ENCODE data around the gene WNK2.
"Not testable (repeated sequence)": the region's sequence is repeated elsewhere in the genome, so short reads cannot be mapped to it uniquely, and the experiment has no call there.

WNK2 gene

DNA sequence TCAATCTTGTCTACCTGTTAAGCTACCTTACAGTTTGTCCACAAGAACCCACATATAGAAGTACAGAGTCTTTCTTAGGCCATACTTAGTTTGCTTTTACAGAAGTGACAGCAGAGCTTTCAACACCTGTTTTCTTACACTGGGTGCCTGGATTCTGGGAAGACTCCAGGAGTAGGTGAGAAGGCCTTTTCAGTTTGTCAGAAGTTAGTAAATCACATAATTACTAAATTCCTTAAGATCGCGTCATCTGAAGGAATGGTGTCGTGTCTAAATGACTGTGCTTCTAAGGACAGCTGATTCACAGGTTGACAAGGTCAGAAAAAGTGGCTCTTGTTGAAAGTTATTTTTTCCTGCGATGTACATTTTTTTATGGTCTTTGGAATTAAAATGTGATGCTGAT lies 170.5 kb downstream of the WNK2 start:
- Histone ChIP-seq H3K4me3 (ENCODE audit: low read length) (no peak overlapping the region), H3K9ac (ENCODE audit: low read length) (no peak overlapping the region), H3K27me3 (ENCODE audit: low read depth, low read length) (no peaks in the 10 kb centered on the region), H3K9me3 (ENCODE audit: insufficient read depth, low read length) (no peaks in the 10 kb centered on the region), H3K4me1 (ENCODE audit: low read length) (no peaks in the 10 kb centered on the region), H3K4me2 (ENCODE audit: low read length) (no peak overlapping the region), H3K27ac (ENCODE audit: low read length) (no peak overlapping the region), H3K79me2 (ENCODE audit: low read length) (no peaks in the 10 kb centered on the region), H3K36me3 (replicated peaks; ENCODE audit: low read depth, low read length) (no peaks in the 10 kb centered on the region), H4K20me1 (ENCODE audit: insufficient read depth, low read length) (no peaks in the 10 kb centered on the region), H2AFZ (ENCODE audit: low read depth, low read length) (no peak overlapping the region)
- no peak for TF ChIP-seq EZH2phosphoT487 (IDR thresholded peaks at IDR 0.05; ENCODE audit: low read depth)
- TF ChIP-seq, protein P1, sequence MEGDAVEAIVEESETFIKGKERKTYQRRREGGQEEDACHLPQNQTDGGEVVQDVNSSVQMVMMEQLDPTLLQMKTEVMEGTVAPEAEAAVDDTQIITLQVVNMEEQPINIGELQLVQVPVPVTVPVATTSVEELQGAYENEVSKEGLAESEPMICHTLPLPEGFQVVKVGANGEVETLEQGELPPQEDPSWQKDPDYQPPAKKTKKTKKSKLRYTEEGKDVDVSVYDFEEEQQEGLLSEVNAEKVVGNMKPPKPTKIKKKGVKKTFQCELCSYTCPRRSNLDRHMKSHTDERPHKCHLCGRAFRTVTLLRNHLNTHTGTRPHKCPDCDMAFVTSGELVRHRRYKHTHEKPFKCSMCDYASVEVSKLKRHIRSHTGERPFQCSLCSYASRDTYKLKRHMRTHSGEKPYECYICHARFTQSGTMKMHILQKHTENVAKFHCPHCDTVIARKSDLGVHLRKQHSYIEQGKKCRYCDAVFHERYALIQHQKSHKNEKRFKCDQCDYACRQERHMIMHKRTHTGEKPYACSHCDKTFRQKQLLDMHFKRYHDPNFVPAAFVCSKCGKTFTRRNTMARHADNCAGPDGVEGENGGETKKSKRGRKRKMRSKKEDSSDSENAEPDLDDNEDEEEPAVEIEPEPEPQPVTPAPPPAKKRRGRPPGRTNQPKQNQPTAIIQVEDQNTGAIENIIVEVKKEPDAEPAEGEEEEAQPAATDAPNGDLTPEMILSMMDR (IDR thresholded peaks at IDR 0.05; ENCODE audit: low read depth, low read length) = no peak

DNA sequence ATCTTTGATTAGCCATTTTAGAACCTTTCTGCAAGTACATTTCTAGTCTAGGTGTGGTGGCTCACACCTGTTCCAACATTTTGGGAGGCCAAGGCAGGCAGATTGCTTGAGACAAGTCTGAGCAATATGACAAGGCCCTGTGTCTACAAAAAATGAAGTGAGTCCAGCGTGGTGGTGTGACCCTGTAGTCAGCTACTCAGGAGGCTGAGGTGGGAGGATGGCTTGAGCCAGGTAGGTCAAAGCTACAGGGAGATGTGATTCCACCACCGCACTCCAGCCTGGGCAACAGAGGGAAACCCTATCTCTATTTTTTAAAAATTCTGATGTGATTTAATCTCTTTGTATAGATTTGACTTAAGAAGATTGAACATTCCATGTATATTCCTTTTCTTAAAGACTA lies 171.9 kb downstream of the WNK2 start:
- Histone ChIP-seq H3K9me3 (ENCODE audit: insufficient read depth, low read length) (no peaks in the 10 kb centered on the region), H3K27ac (ENCODE audit: low read length) (no peak overlapping the region), H2AFZ (ENCODE audit: low read depth, low read length) (no peak overlapping the region), H3K27me3 (ENCODE audit: low read depth, low read length) (no peaks in the 10 kb centered on the region), H3K4me1 (ENCODE audit: low read length) (no peaks in the 10 kb centered on the region), H3K9ac (ENCODE audit: low read length) (no peak overlapping the region), H3K79me2 (ENCODE audit: low read length) (no peaks in the 10 kb centered on the region), H3K4me3 (ENCODE audit: low read length) (no peak overlapping the region), H3K36me3 (replicated peaks; ENCODE audit: low read depth, low read length) (no peaks in the 10 kb centered on the region), H4K20me1 (ENCODE audit: insufficient read depth, low read length) (no peaks in the 10 kb centered on the region), H3K4me2 (ENCODE audit: low read length) (no peak overlapping the region)
- TF ChIP-seq, protein P1 (IDR thresholded peaks at IDR 0.05; ENCODE audit: low read depth, low read length) = no peak
- TF ChIP-seq EZH2phosphoT487 (IDR thresholded peaks at IDR 0.05; ENCODE audit: low read depth) = no peak

DNA sequence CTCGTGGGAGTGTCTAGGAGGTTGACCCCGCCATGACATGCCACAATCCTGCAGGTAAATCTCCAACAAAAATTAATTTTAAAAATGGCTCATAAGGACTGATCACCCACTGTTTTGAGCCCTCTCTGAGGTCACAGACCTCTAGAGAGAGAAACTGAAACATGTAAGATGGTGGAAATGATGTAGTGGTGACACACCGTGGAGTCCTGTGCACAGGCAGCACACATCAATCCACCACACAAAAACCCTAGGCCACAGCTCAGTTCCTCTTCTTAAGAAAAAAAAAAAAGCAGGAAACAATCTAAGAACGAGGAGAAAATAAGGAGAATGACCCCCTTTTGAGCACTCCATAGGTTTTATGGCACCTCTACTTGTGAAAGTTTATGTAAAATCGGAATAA lies 173.7 kb downstream of the WNK2 start:
- no peak for TF ChIP-seq EZH2phosphoT487 (IDR thresholded peaks at IDR 0.05; ENCODE audit: low read depth)
- TF ChIP-seq, protein P1 (IDR thresholded peaks at IDR 0.05; ENCODE audit: low read depth, low read length) = no peak
- Histone ChIP-seq H3K4me3 (ENCODE audit: low read length) (no peak overlapping the region), H3K79me2 (ENCODE audit: low read length) (no peaks in the 10 kb centered on the region), H3K27ac (ENCODE audit: low read length) (no peak overlapping the region), H3K9me3 (ENCODE audit: insufficient read depth, low read length) (peaks cover 7% of the 10 kb centered on the region; the same call in 1 of the 2 replicates), H3K4me2 (ENCODE audit: low read length) (no peak overlapping the region), H3K4me1 (ENCODE audit: low read length) (no peaks in the 10 kb centered on the region), H3K9ac (ENCODE audit: low read length) (no peak overlapping the region), H3K36me3 (replicated peaks; ENCODE audit: low read depth, low read length) (no peaks in the 10 kb centered on the region), H3K27me3 (ENCODE audit: low read depth, low read length) (no peaks in the 10 kb centered on the region), H2AFZ (ENCODE audit: low read depth, low read length) (no peak overlapping the region), H4K20me1 (ENCODE audit: insufficient read depth, low read length) (no peaks in the 10 kb centered on the region)

DNA sequence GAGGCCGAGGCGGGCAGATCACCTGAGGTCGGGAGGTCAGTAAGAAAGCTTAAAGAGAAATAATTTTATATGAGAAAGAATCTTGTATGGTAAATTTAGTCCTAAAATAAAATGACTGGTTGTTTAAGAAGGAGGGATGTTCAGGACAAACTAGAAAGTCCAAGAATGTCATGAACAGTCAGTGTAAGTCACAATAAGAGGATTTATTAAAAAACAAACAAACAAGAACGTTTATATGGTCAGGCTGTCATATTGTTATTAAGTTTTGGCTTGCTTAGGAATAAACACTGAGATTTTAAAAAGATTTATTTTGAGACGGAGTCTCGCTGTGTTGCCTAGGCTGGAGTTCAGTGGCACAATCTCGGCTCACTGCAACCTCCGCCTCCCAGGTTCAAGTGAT lies 176.0 kb downstream of the WNK2 start:
- H3K9ac ChIP-seq (ENCODE audit: low read length); H3K4me3 ChIP-seq (ENCODE audit: low read length); H3K4me2 ChIP-seq (ENCODE audit: low read length); H2AFZ ChIP-seq (ENCODE audit: low read depth, low read length); H3K79me2 ChIP-seq (ENCODE audit: low read length); H3K4me1 ChIP-seq (ENCODE audit: low read length); H3K9me3 ChIP-seq (ENCODE audit: insufficient read depth, low read length); H3K27ac ChIP-seq (ENCODE audit: low read length); H3K27me3 ChIP-seq (ENCODE audit: low read depth, low read length); H3K36me3 ChIP-seq (replicated peaks; ENCODE audit: low read depth, low read length); H4K20me1 ChIP-seq (ENCODE audit: insufficient read depth, low read length): not testable (repeated sequence)

DNA sequence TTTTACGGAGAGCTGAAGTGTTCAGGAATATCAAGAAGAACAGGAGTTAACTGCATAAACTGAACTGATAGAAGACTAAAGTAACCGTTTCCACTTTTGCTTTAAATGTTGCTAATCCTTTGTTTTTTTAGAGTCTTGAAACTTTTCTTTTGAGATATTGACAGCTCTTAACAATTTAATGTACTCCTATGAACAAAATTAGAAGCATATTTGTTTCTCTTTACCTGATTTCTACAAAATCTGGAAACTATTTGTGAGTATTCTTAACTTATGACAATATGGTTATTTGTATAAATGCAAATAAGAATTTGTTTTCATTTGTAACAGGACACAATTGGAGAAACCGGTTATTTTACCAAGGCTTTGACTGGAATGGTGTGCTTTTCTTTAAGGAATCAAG lies 178.1 kb downstream of the WNK2 start:
- no peak overlapping the region for H3K9ac ChIP-seq (ENCODE audit: low read length)
- no peaks in the 10 kb centered on the region for H3K79me2 ChIP-seq (ENCODE audit: low read length)
- no peaks in the 10 kb centered on the region for H4K20me1 ChIP-seq (ENCODE audit: insufficient read depth, low read length)
- H3K27ac ChIP-seq (ENCODE audit: low read length) = no peak overlapping the region
- no peaks in the 10 kb centered on the region for H3K4me1 ChIP-seq (ENCODE audit: low read length)
- TF ChIP-seq, protein P1 (IDR thresholded peaks at IDR 0.05; ENCODE audit: low read depth, low read length) = no peak
- no peak for TF ChIP-seq EZH2phosphoT487 (IDR thresholded peaks at IDR 0.05; ENCODE audit: low read depth)
- H3K36me3 ChIP-seq (replicated peaks; ENCODE audit: low read depth, low read length) = no peaks in the 10 kb centered on the region
- no peak overlapping the region for H2AFZ ChIP-seq (ENCODE audit: low read depth, low read length)
- no peaks in the 10 kb centered on the region for H3K27me3 ChIP-seq (ENCODE audit: low read depth, low read length)
- H3K4me2 ChIP-seq (ENCODE audit: low read length) = no peak overlapping the region
- no peak overlapping the region for H3K4me3 ChIP-seq (ENCODE audit: low read length)
- peaks cover 7% of the 10 kb centered on the region; the same call in 1 of the 2 replicates for H3K9me3 ChIP-seq (ENCODE audit: insufficient read depth, low read length)

Measured in OCI-LY3 (cell line).